GM12892 (cell line): ENCODE measurements around the gene TPSB2.

Experiments used
- POLR2A ChIP-seq: IDR thresholded peaks from 2 replicates; pipeline ENCODE4 v1.6.1; 2011; ENCODE audit warnings: low read depth, low read length, control low read depth
- POLR2AphosphoS5 ChIP-seq: IDR thresholded peaks from 2 replicates; pipeline ENCODE4 v1.6.1; 2011; ENCODE audit warnings: low read depth, low read length, control low read depth
- TAF1 ChIP-seq: IDR thresholded peaks from 2 replicates; pipeline ENCODE4 v1.6.1; 2011; ENCODE audit warnings: low read depth, mild to moderate bottlenecking, control low read depth, low read length, borderline replicate concordance

DNA sequence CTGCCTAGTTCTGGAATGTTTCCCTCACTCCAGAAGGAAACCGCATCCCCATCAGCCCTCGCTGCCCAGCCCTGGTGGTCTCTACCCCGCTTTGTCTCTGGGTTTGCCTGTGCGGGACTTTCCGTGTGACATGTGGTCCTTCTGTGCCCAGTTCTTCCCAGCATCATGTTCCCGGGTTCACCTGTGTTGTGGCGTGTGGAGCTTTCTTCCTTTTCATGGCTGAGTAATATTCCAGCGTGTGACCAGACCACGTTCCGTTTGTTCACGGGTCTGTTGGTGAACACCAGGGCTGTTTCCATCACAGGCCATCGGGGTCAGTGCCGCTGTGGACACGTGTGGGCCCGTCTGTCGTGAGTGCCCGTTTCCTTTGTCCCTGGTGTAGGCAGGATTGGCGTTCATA lies 45.0 kb downstream of the TPSB2 start:
- no peak for TF ChIP-seq POLR2AphosphoS5
- no peak for TF ChIP-seq POLR2A
- TF ChIP-seq TAF1: no peak
